NCI-H1092 treated with DMSO at 0.1 percent for 48 hours (cell line): Measurements from ENCODE around the gene NOP16.

Source experiments
- DNase-seq: peaks from one replicate; lab custom pipeline; 2025; lab: John Stamatoyannopoulos, UW

Gene NOP16

GRCh38 chr5:176360894-176361436, 27.4 kb downstream of the NOP16 start:
- DNase-seq, result no peak

GRCh38 chr5:176359658-176360057, 28.7 kb downstream of the NOP16 start:
- no peak for DNase-seq

GRCh38 chr5:176356179-176356566, 32.2 kb downstream of the NOP16 start:
- DNase-seq, result no peak

- no peak for DNase-seq
These were observed 32.8 kb downstream of the NOP16 start for GRCh38 chr5:176355400-176356178.

- no peak for DNase-seq
These were observed 34.9 kb downstream of the NOP16 start for GRCh38 chr5:176353533-176353932.

- DNase-seq, result no peak
These were observed 36.1 kb downstream of the NOP16 start for GRCh38 chr5:176352116-176352878.

- DNase-seq, result no peak
These were observed 38.0 kb downstream of the NOP16 start for GRCh38 chr5:176350416-176350815.

GRCh38 chr5:176342766-176343458, 45.5 kb downstream of the NOP16 start:
- DNase-seq, result no peak

GRCh38 chr5:176342158-176342483, 46.3 kb downstream of the NOP16 start:
- DNase-seq, result no peak

GRCh38 chr5:176341325-176342157, 46.9 kb downstream of the NOP16 start:
- DNase-seq, result no peak

GRCh38 chr5:176339304-176339703, 49.1 kb downstream of the NOP16 start:
- no peak for DNase-seq

- no peak for DNase-seq
These were observed 50.5 kb downstream of the NOP16 start for GRCh38 chr5:176337913-176338312.

- no peak for DNase-seq
These were observed 54.2 kb downstream of the NOP16 start for GRCh38 chr5:176334031-176334770.
